Measurements from ENCODE around the gene THOC7.

DNA sequence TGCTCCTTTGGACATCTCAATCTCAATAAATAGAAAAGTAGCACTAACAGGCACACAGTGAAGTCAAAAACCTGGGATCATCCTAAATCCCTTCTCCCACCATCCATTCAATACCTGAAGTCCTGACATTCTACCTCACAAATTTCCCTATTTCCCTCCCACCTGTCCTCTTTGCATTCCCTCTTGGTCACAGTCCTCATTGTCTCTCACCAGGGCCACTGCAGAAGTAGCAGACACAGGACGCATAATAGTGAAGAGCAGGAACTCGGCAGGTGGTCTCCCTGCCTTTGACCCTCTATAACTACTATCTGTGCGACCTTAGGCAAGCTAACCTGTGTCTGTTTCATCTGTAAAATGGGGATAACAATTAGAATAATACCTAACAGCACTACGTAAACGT, 2.3 kb downstream of the THOC7 start:
- TF ChIP-seq TAF1 (IDR thresholded peaks at IDR 0.05; ENCODE audit: borderline replicate concordance, low read depth, low read length) (no peak), POLR2A (IDR thresholded peaks at IDR 0.05; ENCODE audit: low read depth, low read length) (no peak)

Measured in GM12892 (cell line).